A549 (cell line): ENCODE data around the gene SIGMAR1. TPM values are rescaled to one million over a fixed set of nuclear protein-coding genes. Genes with fewer than 3 reads are reported as not detected.

Experiments
- ATAC-seq, 2 experiments: fragments of 200-7000 bp in 1 of 2; fragments of >200 bp in 1 of 2; cut with Nextera tagmentation in 1 of 2; cut with Tn5 transposase in 1 of 2; 3 replicates each; pipeline versions ENCODE4 v1.8.0 to v1.9.1; 2018 to 2020; ENCODE audit warnings: mild to moderate bottlenecking in 1 of 2, moderate library complexity in 1 of 2
- CTCF ChIA-PET: fragments of 300-600 bp; sonication (Branson Sonifier 250); formaldehyde crosslinking; extraction: SDS; loops from one replicate; lab custom pipeline; 2021; ENCODE audit warnings: antibody characterized with exemption, inconsistent platforms; lab: Yijun Ruan, JAX
- POLR2A ChIA-PET: fragments of 350-600 bp; formaldehyde crosslinking; extraction: SDS; loops from one replicate; lab custom pipeline; 2021; ENCODE audit warnings: antibody characterized with exemption, inconsistent platforms; lab: Yijun Ruan, JAX
- DNase-seq, 2 experiments: peaks; one replicate each; pipeline versions ENCODE4 v3.0.0 to v3.0.0-alpha.2; 2011 to 2016; ENCODE audit warnings: low read depth in 1 of 2, low spot score in 1 of 2
- FAIRE-seq: peaks from 2 replicates; lab custom pipeline; 2011; peaks lifted over from hg19 to GRCh38; lab: Jason Lieb, UNC
- H3K27ac ChIP-seq, 2 experiments: fragments of >200 bp; sonication (Bioruptor Twin); formaldehyde crosslinking; 3 replicates each; pipeline ENCODE4 v1.5.1; 2016 to 2017
- H3K4me1 ChIP-seq: fragments of >200 bp; sonication (Bioruptor Twin); formaldehyde crosslinking; 3 replicates; pipeline ENCODE4 v1.6.1; 2016
- H3K4me2 ChIP-seq: fragments of >200 bp; sonication (Bioruptor Twin); formaldehyde crosslinking; 3 replicates; pipeline ENCODE4 v1.6.1; 2016
- H3K4me3 ChIP-seq: fragments of >200 bp; sonication (Bioruptor Twin); formaldehyde crosslinking; 3 replicates; pipeline ENCODE4 v1.5.1; 2016
- H3K9me3 ChIP-seq: fragments of >200 bp; sonication (Bioruptor Twin); formaldehyde crosslinking; 3 replicates; pipeline ENCODE4 v1.6.1; 2016
- BHLHE40 ChIP-seq: IDR thresholded peaks from 2 replicates; pipeline ENCODE4 v1.6.1; 2012; ENCODE audit warnings: low read depth, low read length, inconsistent platforms
- CBX2 ChIP-seq: fragments of 200-600 bp; sonication (generic); IDR thresholded peaks from 2 replicates; pipeline ENCODE4 v1.6.1; 2016; ENCODE audit warnings: low read depth, mild to moderate bottlenecking, borderline replicate concordance
- CHD2 ChIP-seq: fragments of 150-350 bp; IDR thresholded peaks from 2 replicates; pipeline ENCODE4 v1.6.1; 2014; ENCODE audit warnings: low read length; ENCODE audit not compliant: partially characterized antibody
- EHMT2 ChIP-seq: fragments of 200-600 bp; sonication (generic); IDR thresholded peaks from 2 replicates; pipeline ENCODE4 v1.6.1; 2016; ENCODE audit warnings: antibody characterized with exemption, low read depth, mild to moderate bottlenecking, moderate library complexity
- EP300 ChIP-seq, 2 experiments: fragments of >200 bp; sonication (Bioruptor Twin); formaldehyde crosslinking; IDR thresholded peaks; 2 replicates in 1 of 2; 3 replicates in 1 of 2; pipeline ENCODE4 v1.6.1; 2016 to 2017
- ESRRA ChIP-seq: fragments of 150-350 bp; IDR thresholded peaks from 2 replicates; pipeline ENCODE4 v1.6.1; 2014; ENCODE audit warnings: mild to moderate bottlenecking, low read length, borderline replicate concordance
- FOSL2 ChIP-seq, 2 experiments: fragments of 450-650 bp in 1 of 2; fragments of >200 bp in 1 of 2; sonication (Bioruptor Twin) in 1 of 2; formaldehyde crosslinking; IDR thresholded peaks; 2 replicates each; pipeline versions ENCODE4 v1.5.0 to v1.6.1; 2016 to 2020; ENCODE audit warnings: mild to moderate bottlenecking in 1 of 2, moderate library complexity in 1 of 2
- FOXS1 ChIP-seq: fragments of 250-450 bp; sonication (Bioruptor Pico); IDR thresholded peaks from 2 replicates; pipeline ENCODE4 v1.5.0; 2020; ENCODE audit warnings: mild to moderate bottlenecking, moderate library complexity
- HDAC2 ChIP-seq: fragments of 200-600 bp; sonication (generic); IDR thresholded peaks from 2 replicates; pipeline ENCODE4 v1.6.1; 2016
- HOXA7 ChIP-seq: fragments of 250-450 bp; sonication (Bioruptor Pico); IDR thresholded peaks from 2 replicates; pipeline ENCODE4 v1.5.0; 2020; ENCODE audit warnings: mild to moderate bottlenecking, moderate library complexity
- HOXB5 ChIP-seq: fragments of 250-450 bp; sonication (Bioruptor Pico); IDR thresholded peaks from 2 replicates; pipeline ENCODE4 v1.5.0; 2020; ENCODE audit warnings: mild to moderate bottlenecking, moderate library complexity
- MAZ ChIP-seq: fragments of 150-350 bp; IDR thresholded peaks from 2 replicates; pipeline ENCODE4 v1.6.1; 2014; ENCODE audit warnings: antibody characterized with exemption, low read depth, low read length, borderline replicate concordance
- NFE2L2 ChIP-seq: fragments of 150-350 bp; conservative IDR thresholded peaks from 2 replicates; pipeline ENCODE4 v1.6.1; 2014; ENCODE audit warnings: low read length
- PHF8 ChIP-seq: fragments of 200-600 bp; sonication (generic); IDR thresholded peaks from 2 replicates; pipeline ENCODE4 v1.6.1; 2016; ENCODE audit warnings: low read depth, mild to moderate bottlenecking, antibody characterized with exemption, moderate library complexity, borderline replicate concordance
- RARB ChIP-seq: fragments of 250-450 bp; sonication (Bioruptor Pico); IDR thresholded peaks from 2 replicates; pipeline ENCODE4 v1.8.0; 2021; ENCODE audit warnings: mild to moderate bottlenecking, moderate library complexity
- RCOR1 ChIP-seq: fragments of 150-350 bp; IDR thresholded peaks from 2 replicates; pipeline ENCODE4 v1.6.1; 2014; ENCODE audit warnings: antibody characterized with exemption, low read length, low read depth
- TFCP2L1 ChIP-seq: fragments of 250-450 bp; sonication (Bioruptor Pico); IDR thresholded peaks from 2 replicates; pipeline ENCODE4 v1.5.0; 2021; ENCODE audit warnings: mild to moderate bottlenecking
- TP53 ChIP-seq: fragments of 250-450 bp; sonication (Bioruptor Pico); IDR thresholded peaks from 2 replicates; pipeline ENCODE4 v1.5.0; 2021; ENCODE audit warnings: mild to moderate bottlenecking, moderate library complexity
- ZC3H11A ChIP-seq: fragments of 450-650 bp; IDR thresholded peaks from 2 replicates; pipeline ENCODE4 v1.6.1; 2014; ENCODE audit warnings: antibody characterized with exemption, mild to moderate bottlenecking
- ZSCAN20 ChIP-seq: fragments of 250-450 bp; sonication (Bioruptor Pico); IDR thresholded peaks from 2 replicates; pipeline ENCODE4 v1.8.0; 2022; ENCODE audit warnings: mild to moderate bottlenecking, moderate library complexity
- WGBS: methylation state at CpG from one replicate; pipeline ENCODE4 v1.1.6; 2017; ENCODE audit errors: missing lambda C conversion rate; 5-methylcytosine and 5-hydroxymethylcytosine counted together
- polyA plus RNA-seq, 4 experiments: library from polyadenylated mRNA; depleted of rRNA in 3 of 4; stranded (reverse); fragments of >200 nt; fragmentation: RNase III in 1 of 4; extraction: RNeasy Plus Mini Kit Qiagen cat#74134 plus additional on column Dnase treatment in 1 of 4; gene quantifications; 2 replicates in 3 of 4; 3 replicates in 1 of 4; pipeline ENCODE4 v1.2.3, GENCODE V29; 2011 to 2017
- TF ChIP-seq, protein P1 (sequence below): fragments of >200 bp; sonication (Bioruptor Twin); formaldehyde crosslinking; IDR thresholded peaks from 3 replicates; pipeline ENCODE4 v1.5.1; 2016
- TF ChIP-seq, protein P2 (sequence below): IDR thresholded peaks from 2 replicates; pipeline ENCODE4 v1.6.1; 2012
- TF ChIP-seq, protein P3 (sequence below): IDR thresholded peaks from 2 replicates; pipeline ENCODE4 v1.6.1; 2012; ENCODE audit warnings: low read depth, borderline replicate concordance
- TF ChIP-seq, protein P4 (sequence below): IDR thresholded peaks from 2 replicates; pipeline ENCODE4 v1.6.1; 2012

Gene SIGMAR1
- polyA plus RNA-seq, 2 of the 4 experiments (the other 2 are of a cell fraction), result 64.6 to 150 TPM

DNA sequence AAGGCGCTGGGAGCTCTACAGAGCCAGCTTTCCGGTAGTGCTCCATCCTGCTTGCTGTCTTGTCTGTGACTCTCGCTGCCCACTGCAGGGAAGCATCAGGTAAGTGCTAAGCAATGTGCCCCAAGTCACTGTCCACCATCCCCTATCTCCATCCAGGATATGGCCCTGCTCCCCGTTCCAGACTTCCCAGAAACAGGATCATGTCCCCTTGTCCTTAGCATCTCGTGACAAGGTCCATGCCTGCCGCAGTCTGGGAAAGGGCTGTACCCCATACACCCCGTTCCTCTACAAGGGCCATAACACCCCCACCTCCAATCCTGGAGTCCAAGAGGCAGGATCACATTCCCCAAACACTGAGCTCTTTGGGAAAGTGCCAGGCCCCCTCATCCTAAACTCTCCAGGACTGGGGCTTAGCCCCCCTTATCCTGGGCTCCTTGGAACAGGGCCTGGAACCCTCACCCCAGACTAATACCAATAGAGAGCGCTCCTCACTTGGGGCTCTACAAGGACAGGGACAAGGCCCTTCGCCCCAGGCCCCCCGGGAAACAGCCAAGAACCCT lies 26.3 kb downstream of the SIGMAR1 start:
- Histone ChIP-seq H3K4me1 (peaks cover 18% of the 10 kb centered on the region; the same call in 1 of the 3 replicates), H3K4me3 (peak overlapping the region; percentile 75), H3K27ac (peak overlapping the region; percentile 91 to 94), H3K9me3 (no peaks in the 10 kb centered on the region), H3K4me2 (peak overlapping the region; percentile 96)
- WGBS, result 55% methylated on average over 9 of the region's 10 CpGs
- POLR2A ChIA-PET, result no interaction called here
- TF ChIP-seq BHLHE40 (no peak), TP53 (CRISPR knock-in tag) (no peak), TFCP2L1 (no peak), ZSCAN20 (no peak)
- FAIRE-seq (no peak), ATAC-seq (peak; percentile 22 to 28; a peak in 4 of 6 replicates), DNase-seq (no peak)
- CTCF ChIA-PET, result interaction anchor here (0.9 to 17.0 kb wide), 8 partner anchors 9 to 63 kb away, joined by 3 to 429 read pairs (median 4); partner anchors contain the start of genes ARID3C and SIGMAR1

DNA sequence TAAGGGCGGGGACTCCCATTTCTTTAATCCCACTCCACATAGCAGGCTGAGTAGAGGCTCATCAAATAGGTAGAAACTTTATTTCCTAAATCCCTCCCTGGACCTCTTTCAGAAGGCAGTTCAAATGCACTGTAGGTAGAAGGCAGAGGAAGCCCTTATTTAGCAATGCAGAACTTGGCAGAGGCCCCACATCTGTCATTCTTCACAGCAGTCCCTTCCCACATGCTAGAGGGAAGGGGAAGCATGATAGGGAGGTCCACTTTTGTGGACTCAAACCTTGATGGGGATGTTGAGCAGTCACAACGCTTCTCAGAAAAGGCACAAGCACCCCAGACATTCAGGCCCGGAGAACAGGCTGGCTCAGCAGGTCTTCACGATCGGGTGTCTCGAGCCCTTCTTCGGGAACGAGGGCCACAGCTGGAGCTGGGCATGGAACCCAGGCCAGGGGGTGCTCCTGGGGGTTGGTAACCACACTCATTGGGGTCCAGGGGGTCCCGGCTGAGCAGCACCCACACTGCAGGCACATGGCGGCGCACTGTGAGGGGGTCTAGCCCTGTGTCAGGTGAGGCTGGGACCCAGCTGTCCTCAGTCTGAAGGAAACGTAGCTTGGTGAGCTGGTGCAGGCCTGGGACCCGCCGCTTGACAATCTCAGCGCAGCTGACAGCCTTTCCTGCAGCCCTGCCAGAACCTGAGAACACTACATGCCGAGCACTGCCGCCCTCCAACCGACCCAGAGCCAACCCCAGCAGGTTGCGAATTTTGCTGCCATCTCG lies 27.0 kb downstream of the SIGMAR1 start:
- DNase-seq, result no peak
- no peak for ATAC-seq
- POLR2A ChIA-PET, result no interaction called here
- Histone ChIP-seq H3K4me2 (peak overlapping the region; percentile 96), H3K4me1 (peaks cover 18% of the 10 kb centered on the region; the same call in 1 of the 3 replicates), H3K27ac (peak overlapping the region; percentile 91 to 94; a peak in 4 of 6 replicates)
- whole genome bisulfite sequencing, result 96% methylated on average over 17 of the region's 20 CpGs
- CTCF ChIA-PET, result interaction anchor here (0.9 to 17.0 kb wide), 6 partner anchors 8 to 63 kb away, joined by 3 to 429 read pairs (median 5); partner anchors contain the start of genes ARID3C and SIGMAR1
- no peak for TF ChIP-seq HDAC2
- no peak for TF ChIP-seq HOXA7 (CRISPR knock-in tag)
- no peak for TF ChIP-seq FOSL2 (IDR thresholded peaks at IDR 0.05)
- TF ChIP-seq FOSL2 (CRISPR knock-in tag; IDR thresholded peaks at IDR 0.05), result no peak
- TF ChIP-seq, all 56 proteins: peak for 0
- no peaks in the 10 kb centered on the region for H3K9me3 ChIP-seq
- peak overlapping the region; percentile 75 for H3K4me3 ChIP-seq
- no peak for FAIRE-seq

DNA sequence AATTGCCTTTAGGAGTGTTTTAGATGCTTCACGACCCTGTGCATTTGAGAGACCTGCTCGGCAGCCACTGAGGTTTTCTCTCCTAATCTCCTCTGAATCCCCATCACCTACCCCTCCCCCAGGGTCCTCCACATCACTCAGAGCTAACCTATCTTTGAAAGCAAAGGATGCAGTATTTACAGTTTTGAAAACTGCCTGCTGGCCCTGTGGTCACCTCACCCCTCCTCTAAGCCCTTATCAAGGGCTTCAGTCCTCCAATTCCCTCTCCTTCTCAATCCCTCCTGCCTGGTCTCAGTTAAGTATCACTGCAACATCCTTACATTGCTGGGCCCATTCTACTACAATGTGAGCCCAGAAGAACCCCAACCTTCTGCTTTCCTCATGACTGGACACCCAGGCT lies 30.3 kb downstream of the SIGMAR1 start:
- DNase-seq (no peak), FAIRE-seq (no peak), ATAC-seq (no peak)
- ChIA-PET POLR2A (interaction anchor here (0.6 kb wide), 1 partner anchor 191 kb away, joined by 3 read pairs; no protein-coding TSS in a partner anchor), CTCF (interaction anchor here (0.9 to 17.0 kb wide), 9 partner anchors 10 to 275 kb away, joined by 3 to 429 read pairs (median 3); partner anchors contain the start of genes ARID3C and SIGMAR1)
- no peak for TF ChIP-seq RCOR1
- no peak for TF ChIP-seq NFE2L2
- TF ChIP-seq, protein P1, sequence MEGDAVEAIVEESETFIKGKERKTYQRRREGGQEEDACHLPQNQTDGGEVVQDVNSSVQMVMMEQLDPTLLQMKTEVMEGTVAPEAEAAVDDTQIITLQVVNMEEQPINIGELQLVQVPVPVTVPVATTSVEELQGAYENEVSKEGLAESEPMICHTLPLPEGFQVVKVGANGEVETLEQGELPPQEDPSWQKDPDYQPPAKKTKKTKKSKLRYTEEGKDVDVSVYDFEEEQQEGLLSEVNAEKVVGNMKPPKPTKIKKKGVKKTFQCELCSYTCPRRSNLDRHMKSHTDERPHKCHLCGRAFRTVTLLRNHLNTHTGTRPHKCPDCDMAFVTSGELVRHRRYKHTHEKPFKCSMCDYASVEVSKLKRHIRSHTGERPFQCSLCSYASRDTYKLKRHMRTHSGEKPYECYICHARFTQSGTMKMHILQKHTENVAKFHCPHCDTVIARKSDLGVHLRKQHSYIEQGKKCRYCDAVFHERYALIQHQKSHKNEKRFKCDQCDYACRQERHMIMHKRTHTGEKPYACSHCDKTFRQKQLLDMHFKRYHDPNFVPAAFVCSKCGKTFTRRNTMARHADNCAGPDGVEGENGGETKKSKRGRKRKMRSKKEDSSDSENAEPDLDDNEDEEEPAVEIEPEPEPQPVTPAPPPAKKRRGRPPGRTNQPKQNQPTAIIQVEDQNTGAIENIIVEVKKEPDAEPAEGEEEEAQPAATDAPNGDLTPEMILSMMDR, result no peak
- TF ChIP-seq FOSL2 (IDR thresholded peaks at IDR 0.05), result no peak
- no peak for TF ChIP-seq FOSL2 (CRISPR knock-in tag; IDR thresholded peaks at IDR 0.05)
- TF ChIP-seq BHLHE40, result no peak
- no peak for TF ChIP-seq ZC3H11A
- TF ChIP-seq HOXB5, result no peak
- H3K4me2 ChIP-seq, result no peak overlapping the region
- no peak overlapping the region for H3K27ac ChIP-seq
- 71% methylated on average over 2 of the region's 2 CpGs for WGBS
- no peak overlapping the region for H3K4me3 ChIP-seq
- H3K9me3 ChIP-seq, result no peaks in the 10 kb centered on the region
- peaks cover 15% of the 10 kb centered on the region; the same call in 1 of the 3 replicates for H3K4me1 ChIP-seq

DNA sequence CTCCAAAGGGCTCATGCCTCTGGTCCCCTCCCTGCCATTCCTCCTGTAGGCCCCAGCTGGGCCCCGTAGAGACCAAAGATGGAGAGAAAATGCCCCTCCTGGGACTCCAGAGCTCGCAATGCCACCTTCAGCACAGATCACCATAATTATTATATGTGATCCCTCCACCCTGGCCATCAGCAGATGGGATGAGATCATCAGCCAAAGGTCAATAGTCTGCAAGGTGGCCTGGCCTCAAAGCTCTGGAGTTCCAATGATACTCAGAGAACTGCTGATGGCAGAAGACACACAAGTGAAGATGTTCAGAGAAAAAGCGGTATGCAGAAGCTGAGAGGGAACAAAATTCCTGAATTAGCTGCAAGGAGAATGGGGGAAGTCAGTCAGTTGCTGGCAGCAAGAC lies 30.7 kb downstream of the SIGMAR1 start:
- no peak overlapping the region for H3K27ac ChIP-seq
- 84% methylated on average over 3 of the region's 3 CpGs for WGBS
- FAIRE-seq (no peak), DNase-seq (no peak), ATAC-seq (no peak)
- no peak overlapping the region for H3K4me2 ChIP-seq
- peaks cover 15% of the 10 kb centered on the region; the same call in 1 of the 3 replicates for H3K4me1 ChIP-seq
- ChIA-PET CTCF (interaction anchor here (1.0 to 17.0 kb wide), 8 partner anchors 9 to 274 kb away, joined by 3 to 429 read pairs (median 5); partner anchors contain the start of genes ARID3C and SIGMAR1), POLR2A (no interaction called here)
- no peak overlapping the region for H3K4me3 ChIP-seq
- no peaks in the 10 kb centered on the region for H3K9me3 ChIP-seq
- TF ChIP-seq, protein P2, sequence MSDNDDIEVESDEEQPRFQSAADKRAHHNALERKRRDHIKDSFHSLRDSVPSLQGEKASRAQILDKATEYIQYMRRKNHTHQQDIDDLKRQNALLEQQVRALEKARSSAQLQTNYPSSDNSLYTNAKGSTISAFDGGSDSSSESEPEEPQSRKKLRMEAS, result no peak
- TF ChIP-seq, protein P3, sequence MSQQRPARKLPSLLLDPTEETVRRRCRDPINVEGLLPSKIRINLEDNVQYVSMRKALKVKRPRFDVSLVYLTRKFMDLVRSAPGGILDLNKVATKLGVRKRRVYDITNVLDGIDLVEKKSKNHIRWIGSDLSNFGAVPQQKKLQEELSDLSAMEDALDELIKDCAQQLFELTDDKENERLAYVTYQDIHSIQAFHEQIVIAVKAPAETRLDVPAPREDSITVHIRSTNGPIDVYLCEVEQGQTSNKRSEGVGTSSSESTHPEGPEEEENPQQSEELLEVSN, result no peak
- TF ChIP-seq HDAC2 (no peak), FOXS1 (CRISPR knock-in tag) (no peak), RARB (CRISPR knock-in tag) (no peak), CHD2 (no peak), MAZ (no peak), CBX2 (no peak), NFE2L2 (no peak), EP300 (IDR thresholded peaks at IDR 0.05) (no peak), BHLHE40 (no peak), HOXA7 (CRISPR knock-in tag) (no peak), ZSCAN20 (no peak), ESRRA (no peak), EHMT2 (no peak), PHF8 (no peak)
- TF ChIP-seq, protein P4, sequence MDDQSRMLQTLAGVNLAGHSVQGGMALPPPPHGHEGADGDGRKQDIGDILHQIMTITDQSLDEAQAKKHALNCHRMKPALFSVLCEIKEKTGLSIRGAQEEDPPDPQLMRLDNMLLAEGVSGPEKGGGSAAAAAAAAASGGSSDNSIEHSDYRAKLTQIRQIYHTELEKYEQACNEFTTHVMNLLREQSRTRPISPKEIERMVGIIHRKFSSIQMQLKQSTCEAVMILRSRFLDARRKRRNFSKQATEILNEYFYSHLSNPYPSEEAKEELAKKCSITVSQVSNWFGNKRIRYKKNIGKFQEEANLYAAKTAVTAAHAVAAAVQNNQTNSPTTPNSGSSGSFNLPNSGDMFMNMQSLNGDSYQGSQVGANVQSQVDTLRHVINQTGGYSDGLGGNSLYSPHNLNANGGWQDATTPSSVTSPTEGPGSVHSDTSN, result no peak
